ENCODE data around the gene GP5.

Gene GP5

GRCh38 chr3:194377708-194378107 is 21.4 kb downstream of the GP5 start:
- H3K9me3 ChIP-seq (ENCODE audit: control insufficient read depth, low read length), result peaks cover 3% of the 10 kb centered on the region
- H3K4me1 ChIP-seq (ENCODE audit: control insufficient read depth, insufficient read depth, low read length, poor library complexity, severe bottlenecking), result peaks cover 4% of the 10 kb centered on the region
- H3K4me3 ChIP-seq (ENCODE audit: extremely low read depth, insufficient read depth, low read length, poor library complexity, severe bottlenecking), result no peak overlapping the region
- no peaks in the 10 kb centered on the region for H3K36me3 ChIP-seq (ENCODE audit: control insufficient read depth, insufficient read depth, low read length)
- no CpG with 5 or more reads among the region's 1 CpG for WGBS, 2 experiments (ENCODE audit: insufficient coverage in 2 of 2)
- no peak overlapping the region for H3K27ac ChIP-seq (ENCODE audit: low read depth, low read length, severe bottlenecking)

DNA sequence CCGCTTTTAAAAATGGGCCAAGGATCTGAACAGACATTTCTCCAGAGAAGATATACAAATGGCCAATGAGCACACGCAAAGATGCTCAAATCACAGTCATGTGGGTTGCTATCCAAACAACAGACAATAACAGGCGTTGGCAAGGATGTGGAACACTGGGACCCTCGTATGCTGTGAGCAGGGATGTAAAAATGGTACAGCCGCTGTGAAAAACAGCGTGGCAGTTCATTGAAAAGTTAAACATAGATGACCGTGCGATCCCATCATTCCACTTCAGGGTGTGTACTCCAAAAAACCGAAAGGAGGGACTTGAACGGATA is 22.9 kb downstream of the GP5 start:
- Histone ChIP-seq H3K27ac (ENCODE audit: low read depth, low read length, severe bottlenecking) (peak overlapping the region; percentile 57), H3K4me3 (ENCODE audit: extremely low read depth, insufficient read depth, low read length, poor library complexity, severe bottlenecking) (no peak overlapping the region), H3K4me1 (ENCODE audit: control insufficient read depth, insufficient read depth, low read length, poor library complexity, severe bottlenecking) (peaks cover 4% of the 10 kb centered on the region), H3K36me3 (ENCODE audit: control insufficient read depth, insufficient read depth, low read length) (no peaks in the 10 kb centered on the region), H3K9me3 (ENCODE audit: control insufficient read depth, low read length) (peaks cover 3% of the 10 kb centered on the region)
- 91 to 93% methylated on average over 10 of the region's 10 CpGs for WGBS, 2 experiments (ENCODE audit: insufficient coverage in 2 of 2)

- Histone ChIP-seq H3K9me3 (ENCODE audit: control insufficient read depth, low read length) (peaks cover 3% of the 10 kb centered on the region), H3K4me1 (ENCODE audit: control insufficient read depth, insufficient read depth, low read length, poor library complexity, severe bottlenecking) (peaks cover 6% of the 10 kb centered on the region), H3K36me3 (ENCODE audit: control insufficient read depth, insufficient read depth, low read length) (no peaks in the 10 kb centered on the region), H3K4me3 (ENCODE audit: extremely low read depth, insufficient read depth, low read length, poor library complexity, severe bottlenecking) (no peak overlapping the region), H3K27ac (ENCODE audit: low read depth, low read length, severe bottlenecking) (peak overlapping the region; percentile 57)
- 49 to 60% methylated on average over 12 of the region's 15 CpGs for WGBS, 2 experiments (ENCODE audit: insufficient coverage in 2 of 2)
Measured at GRCh38 chr3:194375473-194376240, 23.4 kb downstream of the GP5 start.

- Histone ChIP-seq H3K9me3 (ENCODE audit: control insufficient read depth, low read length) (peaks cover 3% of the 10 kb centered on the region), H3K27ac (ENCODE audit: low read depth, low read length, severe bottlenecking) (no peak overlapping the region), H3K4me3 (ENCODE audit: extremely low read depth, insufficient read depth, low read length, poor library complexity, severe bottlenecking) (no peak overlapping the region), H3K4me1 (ENCODE audit: control insufficient read depth, insufficient read depth, low read length, poor library complexity, severe bottlenecking) (peaks cover 13% of the 10 kb centered on the region), H3K36me3 (ENCODE audit: control insufficient read depth, insufficient read depth, low read length) (no peaks in the 10 kb centered on the region)
- WGBS, 2 experiments (ENCODE audit: insufficient coverage in 2 of 2), result 84 to 86% methylated on average over 7 of the region's 10 CpGs
Measured at GRCh38 chr3:194374935-194375334, 24.1 kb downstream of the GP5 start.

GRCh38 chr3:194373899-194374298 is 25.2 kb downstream of the GP5 start:
- Histone ChIP-seq H3K4me1 (ENCODE audit: control insufficient read depth, insufficient read depth, low read length, poor library complexity, severe bottlenecking) (peaks cover 23% of the 10 kb centered on the region), H3K36me3 (ENCODE audit: control insufficient read depth, insufficient read depth, low read length) (no peaks in the 10 kb centered on the region), H3K27ac (ENCODE audit: low read depth, low read length, severe bottlenecking) (no peak overlapping the region), H3K4me3 (ENCODE audit: extremely low read depth, insufficient read depth, low read length, poor library complexity, severe bottlenecking) (no peak overlapping the region), H3K9me3 (ENCODE audit: control insufficient read depth, low read length) (peaks cover 3% of the 10 kb centered on the region)
- 65 to 88% methylated on average over 4 to 8 of the region's 8 CpGs for WGBS, 2 experiments (ENCODE audit: insufficient coverage in 2 of 2)

GRCh38 chr3:194373028-194373427 is 26.0 kb downstream of the GP5 start:
- WGBS, 2 experiments (ENCODE audit: insufficient coverage in 2 of 2), result 93% methylated on average over 9 to 14 of the region's 14 CpGs
- no peak overlapping the region for H3K27ac ChIP-seq (ENCODE audit: low read depth, low read length, severe bottlenecking)
- no peaks in the 10 kb centered on the region for H3K36me3 ChIP-seq (ENCODE audit: control insufficient read depth, insufficient read depth, low read length)
- H3K4me1 ChIP-seq (ENCODE audit: control insufficient read depth, insufficient read depth, low read length, poor library complexity, severe bottlenecking), result peaks cover 32% of the 10 kb centered on the region
- peaks cover 3% of the 10 kb centered on the region for H3K9me3 ChIP-seq (ENCODE audit: control insufficient read depth, low read length)
- H3K4me3 ChIP-seq (ENCODE audit: extremely low read depth, insufficient read depth, low read length, poor library complexity, severe bottlenecking), result no peak overlapping the region

- H3K4me1 ChIP-seq (ENCODE audit: control insufficient read depth, insufficient read depth, low read length, poor library complexity, severe bottlenecking), result peaks cover 38% of the 10 kb centered on the region
- no peaks in the 10 kb centered on the region for H3K9me3 ChIP-seq (ENCODE audit: control insufficient read depth, low read length)
- H3K4me3 ChIP-seq (ENCODE audit: extremely low read depth, insufficient read depth, low read length, poor library complexity, severe bottlenecking), result no peak overlapping the region
- 73 to 87% methylated on average over 6 to 9 of the region's 10 CpGs for WGBS, 2 experiments (ENCODE audit: insufficient coverage in 2 of 2)
- no peaks in the 10 kb centered on the region for H3K36me3 ChIP-seq (ENCODE audit: control insufficient read depth, insufficient read depth, low read length)
- H3K27ac ChIP-seq (ENCODE audit: low read depth, low read length, severe bottlenecking), result no peak overlapping the region
Measured at GRCh38 chr3:194370753-194371152, 28.3 kb downstream of the GP5 start.

DNA sequence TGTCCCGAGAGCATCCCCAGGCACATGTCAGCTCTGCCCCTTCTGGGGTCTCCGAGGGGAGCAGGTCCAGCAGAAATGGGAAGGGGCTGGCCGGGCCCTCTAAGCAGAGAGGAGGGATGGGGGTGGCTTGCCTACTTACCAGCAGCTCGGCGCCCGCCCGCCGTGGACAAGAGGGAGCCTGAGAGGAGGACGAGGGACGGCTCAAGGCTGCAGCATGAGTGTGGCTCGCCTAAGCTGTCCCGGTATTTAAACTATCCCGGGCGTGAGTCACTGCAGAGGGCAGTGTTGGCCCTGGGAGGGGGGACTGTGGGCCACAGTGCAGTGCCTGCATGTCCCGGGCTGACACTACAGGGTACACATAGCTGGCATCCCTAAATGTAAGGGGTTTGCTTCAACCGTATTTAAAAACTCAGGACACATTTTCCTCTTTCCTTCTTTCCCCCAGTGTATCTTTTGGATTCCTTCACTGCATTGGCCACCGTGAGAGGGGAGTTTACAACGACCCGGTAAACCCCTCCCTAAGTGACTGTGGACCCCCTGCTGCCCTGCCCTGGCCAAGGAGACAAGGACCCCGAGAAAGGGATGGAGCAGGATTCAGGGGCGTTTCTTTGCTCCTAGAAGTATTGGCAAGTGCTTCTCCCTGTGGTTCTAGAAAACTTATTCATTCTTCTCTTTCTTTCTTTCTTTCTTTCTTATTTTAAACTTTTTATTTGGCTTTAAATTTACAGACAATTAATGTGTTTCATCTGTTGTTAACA is 29.4 kb downstream of the GP5 start, which contains the start of gene LRRC15:
Gene LRRC15, minus strand, starts transcription at position 222 of the 758 bp plus-strand sequence. CDS start 8,700 bp downstream, outside the sequence.
- Histone ChIP-seq H3K36me3 (ENCODE audit: control insufficient read depth, insufficient read depth, low read length) (no peaks in the 10 kb centered on the region), H3K4me3 (ENCODE audit: extremely low read depth, insufficient read depth, low read length, poor library complexity, severe bottlenecking) (no peak within 1 kb of the TSS), H3K27ac (ENCODE audit: low read depth, low read length, severe bottlenecking) (no peak within 1 kb of the TSS), H3K4me1 (ENCODE audit: control insufficient read depth, insufficient read depth, low read length, poor library complexity, severe bottlenecking) (peaks cover 43% of the 10 kb centered on the region), H3K9me3 (ENCODE audit: control insufficient read depth, low read length) (no peaks in the 10 kb centered on the region)
- 13 to 16% methylated on average over 13 to 16 of the region's 21 CpGs for whole genome bisulfite sequencing, 2 experiments (ENCODE audit: insufficient coverage in 2 of 2)

- Histone ChIP-seq H3K27ac (ENCODE audit: low read depth, low read length, severe bottlenecking) (no peak overlapping the region), H3K36me3 (ENCODE audit: control insufficient read depth, insufficient read depth, low read length) (no peaks in the 10 kb centered on the region), H3K9me3 (ENCODE audit: control insufficient read depth, low read length) (no peaks in the 10 kb centered on the region), H3K4me3 (ENCODE audit: extremely low read depth, insufficient read depth, low read length, poor library complexity, severe bottlenecking) (no peak overlapping the region), H3K4me1 (ENCODE audit: control insufficient read depth, insufficient read depth, low read length, poor library complexity, severe bottlenecking) (peaks cover 47% of the 10 kb centered on the region)
- 87% methylated on average over 6 of the region's 6 CpGs for WGBS, 2 experiments (ENCODE audit: insufficient coverage in 2 of 2)
Measured at GRCh38 chr3:194368918-194369317, 30.1 kb downstream of the GP5 start.

DNA sequence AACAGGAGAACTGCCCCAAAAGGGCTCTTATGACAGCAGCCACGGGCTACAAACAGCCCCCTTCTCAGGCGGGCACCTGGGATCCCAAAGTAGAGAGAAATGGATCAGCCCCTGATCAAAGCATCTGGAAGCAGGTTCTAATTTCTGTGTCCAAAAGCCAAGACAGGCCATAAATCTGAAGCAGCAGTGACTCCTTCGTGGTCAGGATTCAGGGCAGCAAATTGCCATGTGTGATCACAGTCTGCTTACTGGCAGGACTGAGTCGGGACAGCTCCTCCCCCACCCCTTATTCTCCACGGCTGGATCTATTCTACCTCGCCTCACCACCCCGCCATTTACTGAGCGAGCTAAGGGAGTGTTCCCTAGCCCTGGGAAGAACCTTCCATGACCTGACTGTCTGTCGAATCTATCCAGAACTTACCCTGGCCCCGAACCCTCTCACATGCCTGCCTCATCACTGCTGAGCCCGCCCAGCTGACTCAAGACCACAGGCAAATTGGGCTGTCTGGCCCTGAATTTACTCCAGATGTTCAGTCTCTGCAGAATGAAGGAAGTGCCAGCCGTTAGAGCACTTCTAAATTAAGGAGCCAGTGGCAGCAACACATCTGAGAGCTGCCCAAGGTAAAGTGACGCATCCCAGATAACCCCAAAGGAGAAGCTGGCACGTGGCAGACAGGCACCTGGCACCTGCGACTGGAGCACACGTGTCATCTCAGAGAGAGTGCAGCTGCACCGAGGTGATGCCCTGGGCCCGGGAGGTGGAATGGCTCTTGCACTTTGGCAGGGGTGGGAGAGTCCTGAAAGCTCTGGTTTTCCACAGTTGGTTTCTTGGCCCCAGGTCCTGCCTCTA is 30.8 kb downstream of the GP5 start:
- WGBS, 2 experiments (ENCODE audit: insufficient coverage in 2 of 2), result 59 to 73% methylated on average over 15 to 18 of the region's 18 CpGs
- no peak overlapping the region for H3K27ac ChIP-seq (ENCODE audit: low read depth, low read length, severe bottlenecking)

More for the DNA sequence above, 30.8 kb downstream of the GP5 start:
- Histone ChIP-seq H3K4me3 (ENCODE audit: extremely low read depth, insufficient read depth, low read length, poor library complexity, severe bottlenecking) (no peak overlapping the region), H3K4me1 (ENCODE audit: control insufficient read depth, insufficient read depth, low read length, poor library complexity, severe bottlenecking) (peaks cover 47% of the 10 kb centered on the region), H3K36me3 (ENCODE audit: control insufficient read depth, insufficient read depth, low read length) (no peaks in the 10 kb centered on the region), H3K9me3 (ENCODE audit: control insufficient read depth, low read length) (no peaks in the 10 kb centered on the region)
